Activated B cell treated with CpG ODN at 0.5 μM for 24 hours (primary cell): ENCODE data around the gene CD2AP. TPM values are rescaled to one million over a fixed set of nuclear protein-coding genes. Genes with fewer than 3 reads are reported as not detected.

Experiments
- ATAC-seq: fragments of 200-7000 bp; cut with Tn5 transposase; one replicate; pipeline ENCODE4 v1.10.0; 2021; ENCODE audit warnings: low read depth, mild to moderate bottlenecking, moderate library complexity
- CTCF ChIA-PET: fragments of 350-600 bp; sonication (Branson Sonifier 250); formaldehyde crosslinking; loops from one replicate; lab custom pipeline; 2021; ENCODE audit warnings: antibody characterized with exemption; lab: Charles Lee
- POLR2A ChIA-PET: fragments of 350-600 bp; sonication (Branson Sonifier 250); formaldehyde crosslinking; loops from one replicate; lab custom pipeline; 2021; ENCODE audit warnings: antibody characterized with exemption; lab: Charles Lee
- DNase-seq: peaks from one replicate; pipeline ENCODE4 v3.0.0; 2022
- H3K27ac Mint-ChIP-seq: one replicate; pipeline ENCODE4 v1.8.0; 2020; ENCODE audit warnings: mixed read lengths
- H3K27me3 Mint-ChIP-seq: one replicate; pipeline ENCODE4 v1.8.0; 2021; ENCODE audit warnings: mixed read lengths
- H3K36me3 Mint-ChIP-seq: one replicate; pipeline ENCODE4 v1.8.0; 2021; ENCODE audit warnings: low read depth, mixed read lengths
- H3K4me1 Mint-ChIP-seq: one replicate; pipeline ENCODE4 v1.8.0; 2021; ENCODE audit warnings: mixed read lengths
- H3K4me3 Mint-ChIP-seq: one replicate; pipeline ENCODE4 v1.8.0; 2020; ENCODE audit warnings: mild to moderate bottlenecking, mixed read lengths
- H3K9me3 Mint-ChIP-seq: one replicate; pipeline ENCODE4 v1.8.0; 2020; ENCODE audit warnings: mixed read lengths
- intact Hi-C: fragments of 100-400 bp; cut with micrococcal nuclease; formaldehyde crosslinking; loops from one replicate; pipeline ENCODE4 v1.15.1; 2024
- total RNA-seq: library from RNA; stranded (reverse); gene quantifications from 2 replicates; pipeline ENCODE4 v1.2.3, GENCODE V29; 2022
- TF ChIP-seq, protein P1 (sequence below): fragments of 200-600 bp; IDR thresholded peaks from one replicate; pipeline ENCODE4 v1.8.0; 2022; ENCODE audit warnings: antibody characterized with exemption, mild to moderate bottlenecking

CD2AP gene
- total RNA-seq, 1 donor from 2014 or later, result 34.1 TPM

DNA sequence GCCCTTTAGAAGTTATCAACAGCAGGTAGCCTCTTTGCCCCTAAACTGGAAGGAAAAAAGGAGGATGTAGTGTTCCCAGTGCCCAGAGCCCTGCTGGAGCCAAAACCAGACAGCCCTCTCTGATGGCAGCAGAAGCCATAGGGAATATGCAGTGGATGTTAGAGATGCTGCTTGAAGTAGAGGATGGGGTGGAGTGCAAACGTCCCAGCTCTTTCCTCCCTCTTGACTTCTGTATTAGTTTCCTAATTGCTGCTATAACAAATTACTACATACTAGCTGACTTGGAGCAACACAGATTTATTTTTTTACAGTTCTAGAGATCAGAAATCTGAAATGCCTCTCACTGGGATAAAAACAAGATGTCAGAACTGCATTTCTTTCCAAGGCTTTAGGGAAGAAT is 12.5 kb upstream of the CD2AP start:
- Mint-ChIP-seq H3K9me3 (no peaks in the 10 kb centered on the region), H3K27me3 (no peaks in the 10 kb centered on the region), H3K4me3 (no peak overlapping the region), H3K4me1 (peaks cover 16% of the 10 kb centered on the region), H3K36me3 (no peaks in the 10 kb centered on the region), H3K27ac (no peak overlapping the region)
- intact Hi-C loops, result no loop called here
- TF ChIP-seq, protein P1, sequence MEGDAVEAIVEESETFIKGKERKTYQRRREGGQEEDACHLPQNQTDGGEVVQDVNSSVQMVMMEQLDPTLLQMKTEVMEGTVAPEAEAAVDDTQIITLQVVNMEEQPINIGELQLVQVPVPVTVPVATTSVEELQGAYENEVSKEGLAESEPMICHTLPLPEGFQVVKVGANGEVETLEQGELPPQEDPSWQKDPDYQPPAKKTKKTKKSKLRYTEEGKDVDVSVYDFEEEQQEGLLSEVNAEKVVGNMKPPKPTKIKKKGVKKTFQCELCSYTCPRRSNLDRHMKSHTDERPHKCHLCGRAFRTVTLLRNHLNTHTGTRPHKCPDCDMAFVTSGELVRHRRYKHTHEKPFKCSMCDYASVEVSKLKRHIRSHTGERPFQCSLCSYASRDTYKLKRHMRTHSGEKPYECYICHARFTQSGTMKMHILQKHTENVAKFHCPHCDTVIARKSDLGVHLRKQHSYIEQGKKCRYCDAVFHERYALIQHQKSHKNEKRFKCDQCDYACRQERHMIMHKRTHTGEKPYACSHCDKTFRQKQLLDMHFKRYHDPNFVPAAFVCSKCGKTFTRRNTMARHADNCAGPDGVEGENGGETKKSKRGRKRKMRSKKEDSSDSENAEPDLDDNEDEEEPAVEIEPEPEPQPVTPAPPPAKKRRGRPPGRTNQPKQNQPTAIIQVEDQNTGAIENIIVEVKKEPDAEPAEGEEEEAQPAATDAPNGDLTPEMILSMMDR, result no peak
- ATAC-seq (no peak), DNase-seq (no peak)
- ChIA-PET POLR2A (no interaction called here), CTCF (no interaction called here)

DNA sequence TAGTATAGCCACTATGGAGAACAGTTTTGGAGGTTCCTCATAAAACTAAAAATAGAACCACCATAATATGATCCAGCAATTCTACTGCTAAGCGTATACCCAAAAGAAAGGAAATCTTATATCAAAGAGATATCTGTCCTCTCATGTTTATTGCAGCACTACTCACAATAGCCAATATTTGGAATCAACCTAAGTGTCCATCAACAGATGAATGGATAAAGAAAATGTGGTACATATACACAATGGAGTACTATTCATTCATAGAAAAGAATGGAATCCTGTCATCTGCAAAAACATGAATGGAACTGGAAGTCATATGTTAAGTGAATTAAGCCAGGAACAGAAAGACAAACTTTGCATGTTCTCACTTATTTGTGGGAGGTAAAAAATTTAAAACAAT is 5.7 kb upstream of the CD2AP start:
- ATAC-seq, result no peak
- intact Hi-C loops, result no loop called here
- peaks cover 9% of the 10 kb centered on the region for H3K4me1 Mint-ChIP-seq
- ChIA-PET POLR2A (no interaction called here), CTCF (no interaction called here)
- no peak for DNase-seq
- no peak overlapping the region for H3K27ac Mint-ChIP-seq
- H3K9me3 Mint-ChIP-seq, result no peaks in the 10 kb centered on the region
- TF ChIP-seq, protein P1, result no peak
- no peaks in the 10 kb centered on the region for H3K36me3 Mint-ChIP-seq
- H3K4me3 Mint-ChIP-seq, result no peak overlapping the region
- H3K27me3 Mint-ChIP-seq, result no peaks in the 10 kb centered on the region

DNA sequence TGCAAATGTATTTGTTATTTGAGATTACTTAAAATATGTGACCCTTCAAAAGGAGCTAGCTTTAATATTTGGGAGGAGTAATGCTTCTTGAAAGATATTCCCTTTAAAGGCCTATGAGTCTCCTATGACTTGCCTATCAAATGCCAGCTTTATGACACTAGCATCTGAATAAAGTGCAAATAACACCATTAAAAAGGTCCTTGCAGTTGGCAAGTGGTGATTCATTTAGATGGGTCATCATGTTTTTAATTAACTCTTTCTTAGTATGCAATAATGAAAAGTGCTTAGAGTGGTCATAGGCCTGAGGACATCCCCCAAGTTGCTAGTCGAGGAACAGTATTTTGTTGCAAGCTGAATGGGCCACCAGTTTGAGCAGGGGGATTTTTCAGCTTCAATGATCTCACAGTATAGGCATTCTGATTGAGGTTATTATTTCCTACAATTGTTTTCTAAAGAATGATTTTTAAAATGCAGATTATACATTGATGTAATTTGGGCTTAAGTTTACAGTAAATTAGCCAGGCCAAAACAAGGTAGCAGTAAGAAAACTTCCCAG is 3.7 kb upstream of the CD2AP start:
- Mint-ChIP-seq H3K4me1 (peaks cover 17% of the 10 kb centered on the region), H3K36me3 (peaks cover 6% of the 10 kb centered on the region), H3K27ac (no peak overlapping the region), H3K27me3 (no peaks in the 10 kb centered on the region), H3K9me3 (no peaks in the 10 kb centered on the region), H3K4me3 (no peak overlapping the region)
- ATAC-seq (no peak), DNase-seq (no peak)
- intact Hi-C loops, result no loop called here
- CTCF ChIA-PET, result no interaction called here
- POLR2A ChIA-PET, result no interaction called here
- TF ChIP-seq, protein P1, result no peak

DNA sequence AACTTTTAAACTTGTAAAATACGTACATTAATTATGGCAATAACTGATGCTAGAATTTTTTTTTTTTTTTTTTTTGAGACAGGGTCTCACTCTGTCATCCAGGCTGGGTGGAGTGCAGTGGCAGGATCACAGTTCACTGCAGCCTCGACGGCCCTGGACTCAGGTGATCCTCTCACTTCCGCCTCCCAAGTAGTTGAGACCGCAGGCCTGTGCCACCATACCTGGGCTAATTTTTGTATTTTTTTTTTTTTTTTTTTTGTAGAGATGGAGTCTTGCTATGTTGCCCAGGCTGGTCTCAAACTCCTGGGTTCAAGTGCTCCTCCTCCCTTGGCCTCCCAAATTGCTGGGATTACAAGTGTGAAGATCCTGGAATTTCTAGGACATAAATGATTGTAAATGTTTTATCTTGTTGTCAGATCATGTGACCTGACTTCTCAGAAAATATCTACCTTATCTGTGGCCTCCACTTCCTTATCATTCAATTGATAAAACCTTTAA is 2.2 kb upstream of the CD2AP start:
- Mint-ChIP-seq H3K27me3 (no peaks in the 10 kb centered on the region), H3K9me3 (no peaks in the 10 kb centered on the region), H3K4me1 (peaks cover 30% of the 10 kb centered on the region), H3K36me3 (peaks cover 6% of the 10 kb centered on the region), H3K4me3 (no peak overlapping the region), H3K27ac (no peak overlapping the region)
- DNase-seq (no peak), ATAC-seq (no peak)
- ChIA-PET CTCF (interaction anchor here (1.0 kb wide), 1 partner anchor 9 kb away, joined by 4 read pairs; no protein-coding TSS in a partner anchor), POLR2A (no interaction called here)
- intact Hi-C loops, result loop anchor here (5.0 kb wide), 1 partner anchor 233 kb away; no protein-coding TSS in a partner anchor
- TF ChIP-seq, protein P1, result no peak

DNA sequence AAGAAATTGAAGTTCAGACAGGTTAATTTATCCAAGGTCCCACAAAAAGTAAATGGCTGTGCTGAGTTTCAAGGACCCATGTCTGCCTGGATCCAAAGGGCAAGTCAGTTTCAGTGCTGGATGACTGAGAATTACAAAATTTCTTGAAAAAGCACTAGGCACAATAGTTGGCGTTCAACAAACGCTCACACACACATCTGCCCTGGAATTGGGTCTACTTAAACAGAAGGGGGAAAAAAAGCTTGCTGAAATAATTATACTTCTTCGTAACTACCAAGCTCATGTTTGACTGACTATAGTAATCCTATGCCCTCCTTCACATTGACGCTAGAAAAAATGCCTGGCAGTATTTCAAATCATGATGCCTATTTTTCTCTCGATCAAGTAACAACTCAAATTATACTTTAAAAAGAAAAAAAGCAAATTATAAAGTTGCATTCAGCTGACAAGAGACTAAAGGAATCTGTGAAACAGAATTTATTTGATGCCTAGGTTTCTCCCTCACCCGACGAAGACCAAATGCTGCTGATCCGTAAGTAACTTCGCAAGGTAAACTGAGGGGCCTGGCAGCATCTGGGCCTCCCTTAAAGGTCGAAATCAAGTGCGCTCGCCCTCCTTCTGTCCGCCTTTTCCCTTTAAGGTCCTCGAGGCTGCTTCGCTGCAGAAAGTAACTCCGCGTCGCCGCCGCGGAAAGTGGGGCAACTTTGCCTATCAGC is 650 bp upstream of the CD2AP start:
- Mint-ChIP-seq H3K4me1 (peaks cover 42% of the 10 kb centered on the region), H3K36me3 (peaks cover 6% of the 10 kb centered on the region), H3K27me3 (no peaks in the 10 kb centered on the region), H3K9me3 (no peaks in the 10 kb centered on the region), H3K27ac (peak overlapping the region; percentile 97), H3K4me3 (peak overlapping the region; percentile 90)
- ATAC-seq (no peak), DNase-seq (no peak)
- POLR2A ChIA-PET, result interaction anchor here (0.7 to 2.4 kb wide), 19 partner anchors 9 to 1276 kb away, joined by 3 to 28 read pairs (median 7); no protein-coding TSS in a partner anchor
- CTCF ChIA-PET, result interaction anchor here (1.0 to 3.0 kb wide), 4 partner anchors 8 to 304 kb away, joined by 3 to 21 read pairs (median 4); no protein-coding TSS in a partner anchor
- intact Hi-C loops, result loop anchor here (1.0 to 5.0 kb wide), 4 partner anchors 16 to 235 kb away; no protein-coding TSS in a partner anchor
- TF ChIP-seq, protein P1, result no peak
